GM21825 (cell line): Measurements from ENCODE around the gene PLPPR5.
"Not testable (repeated sequence)": the region's sequence is repeated elsewhere in the genome, so short reads cannot be mapped to it uniquely, and the experiment has no call there.

Source experiments
- ATAC-seq: cut with Tn5 transposase; IDR thresholded peaks from one replicate; pipeline ENCODE4 v1.9.1; 2021; ENCODE audit warnings: mild to moderate bottlenecking, moderate library complexity; ENCODE audit not compliant: unreplicated experiment

The PLPPR5 gene

GRCh38 chr1:99004861-99005442, at the start of gene PLPPR5:
Gene PLPPR5, minus strand, starts transcription at chr1:99004861. Its CDS starts 190 bp downstream, at chr1:99004671.
- no peak for ATAC-seq

GRCh38 chr1:99051611-99052283, 47.1 kb upstream of the PLPPR5 start:
- no peak for ATAC-seq

GRCh38 chr1:99049745-99050144, 45.1 kb upstream of the PLPPR5 start:
- ATAC-seq, result no peak

- not testable (repeated sequence) for ATAC-seq
Observed at GRCh38 chr1:99036746-99037145, 32.1 kb upstream of the PLPPR5 start.

- no peak for ATAC-seq
Observed at GRCh38 chr1:99018313-99018712, 13.7 kb upstream of the PLPPR5 start.

GRCh38 chr1:99017655-99018054, 13.0 kb upstream of the PLPPR5 start:
- no peak for ATAC-seq

- no peak for ATAC-seq
Observed at GRCh38 chr1:99010679-99011078, 6.0 kb upstream of the PLPPR5 start.

- no peak for ATAC-seq
Observed at GRCh38 chr1:99007366-99007765, 2.7 kb upstream of the PLPPR5 start.

GRCh38 chr1:99005537-99005942, 879 bp upstream of the PLPPR5 start:
- ATAC-seq, result no peak

- no peak for ATAC-seq
Observed at GRCh38 chr1:99004254-99004860, 304 bp downstream of the PLPPR5 start.

- no peak for ATAC-seq
Observed at GRCh38 chr1:99003581-99004253, 944 bp downstream of the PLPPR5 start.

- ATAC-seq, result no peak
Observed at GRCh38 chr1:98992844-98993243, 11.8 kb downstream of the PLPPR5 start.

GRCh38 chr1:98991127-98992012, 13.3 kb downstream of the PLPPR5 start:
- ATAC-seq, result no peak

- no peak for ATAC-seq
Observed at GRCh38 chr1:98989556-98989907, 15.1 kb downstream of the PLPPR5 start.

GRCh38 chr1:98988904-98989555, 15.6 kb downstream of the PLPPR5 start:
- peak; percentile 75 for ATAC-seq

GRCh38 chr1:98985687-98986086, 19.0 kb downstream of the PLPPR5 start:
- ATAC-seq, result no peak

GRCh38 chr1:98981917-98982513, 22.6 kb downstream of the PLPPR5 start:
- ATAC-seq, result no peak

GRCh38 chr1:98979463-98979862, 25.2 kb downstream of the PLPPR5 start:
- no peak for ATAC-seq

- no peak for ATAC-seq
Observed at GRCh38 chr1:98975810-98976209, 28.9 kb downstream of the PLPPR5 start.

GRCh38 chr1:98975113-98975512, 29.5 kb downstream of the PLPPR5 start:
- no peak for ATAC-seq
